Endothelial cell of umbilical vein (primary cell): ENCODE data around the gene GADL1. TPM values are rescaled to one million over a fixed set of nuclear protein-coding genes. Genes with fewer than 3 reads are reported as not detected.
A peak's percentile ranks its signal among the peaks of the same experiment; 100 is the strongest.

Experiments
- BruUV-seq: library from RNA; stranded (reverse); fragments of 400-500 nt; replicated peaks from 2 replicates; lab custom pipeline; 2021; lab: Mats Ljungman, UMichigan
- CTCF ChIA-PET: fragments of 300-600, 350-600 bp; sonication (Branson Sonifier 250); formaldehyde crosslinking; loops from one replicate; lab custom pipeline; 2021; ENCODE audit warnings: antibody characterized with exemption, inconsistent platforms; lab: Charles Lee
- POLR2A ChIA-PET: fragments of 300-600, 350-600 bp; sonication (Branson Sonifier 250); formaldehyde crosslinking; loops from one replicate; lab custom pipeline; 2021; ENCODE audit warnings: antibody characterized with exemption, inconsistent platforms; lab: Charles Lee
- DNase-seq: peaks from one replicate; pipeline ENCODE4 v3.0.0-alpha.2; 2011; ENCODE audit warnings: low read depth, low spot score
- FAIRE-seq: peaks from 2 replicates; lab custom pipeline; 2011; peaks lifted over from hg19 to GRCh38; lab: Jason Lieb, UNC
- H2AFZ ChIP-seq: 2 replicates; pipeline ENCODE4 v1.6.0; 2012; ENCODE audit warnings: low read depth, low read length, control low read depth, inconsistent platforms
- H3K27ac ChIP-seq: 2 replicates; pipeline ENCODE4 v1.5.1; 2011; ENCODE audit warnings: low read depth, mild to moderate bottlenecking, control low read depth, low read length, moderate library complexity; ENCODE audit not compliant: insufficient read depth
- H3K27me3 ChIP-seq, 2 experiments: 2 replicates each; pipeline versions ENCODE4 v1.6.0 to v1.6.1; 2011; ENCODE audit warnings: low read length in 2 of 2, mixed read lengths in 1 of 2; ENCODE audit not compliant: control insufficient read depth in 2 of 2, insufficient read depth in 2 of 2
- H3K36me3 ChIP-seq, 2 experiments: 2 replicates in 1 of 2; 3 replicates in 1 of 2; pipeline ENCODE4 v1.5.1; 2011; ENCODE audit warnings: low read length in 2 of 2, mild to moderate bottlenecking in 1 of 2, moderate library complexity in 1 of 2; ENCODE audit not compliant: control insufficient read depth in 2 of 2, insufficient read depth in 2 of 2; ENCODE audit errors: extremely low read depth in 1 of 2
- H3K4me1 ChIP-seq: 3 replicates; pipeline ENCODE4 v1.5.1; 2011; ENCODE audit warnings: mild to moderate bottlenecking, low read length; ENCODE audit not compliant: control insufficient read depth, insufficient read depth; ENCODE audit errors: extremely low read depth
- H3K4me2 ChIP-seq: 2 replicates; pipeline ENCODE4 v1.6.1; 2011; ENCODE audit warnings: low read length, control low read depth, mixed read lengths; ENCODE audit not compliant: insufficient read depth
- H3K4me3 ChIP-seq, 3 experiments: fragments of 200-600 bp in 1 of 3; sonication (generic), shearing (Covaris generic) in 1 of 3; replicated peaks in 1 of 3; 2 replicates each; pipeline ENCODE4 v1.5.1; 2011 to 2016; ENCODE audit warnings: control low read depth in 3 of 3, low read length in 3 of 3, mild to moderate bottlenecking in 2 of 3, inconsistent platforms in 1 of 3, low read depth in 1 of 3, moderate library complexity in 1 of 3; ENCODE audit not compliant: insufficient read depth in 1 of 3
- H3K79me2 ChIP-seq: 2 replicates; pipeline ENCODE4 v1.6.0; 2012; ENCODE audit warnings: low read length, inconsistent platforms; ENCODE audit not compliant: control insufficient read depth, insufficient read depth
- H3K9ac ChIP-seq: replicated peaks from 2 replicates; pipeline ENCODE3; 2011; ENCODE audit warnings: low read length, control low read depth; ENCODE audit not compliant: insufficient read depth; ENCODE audit errors: extremely low read depth
- H3K9me1 ChIP-seq: replicated peaks from 3 replicates; pipeline ENCODE4 v1.6.0; 2011; ENCODE audit warnings: mild to moderate bottlenecking, low read length; ENCODE audit not compliant: control insufficient read depth, insufficient read depth; ENCODE audit errors: extremely low read depth
- H3K9me3 ChIP-seq: replicated peaks from 2 replicates; pipeline ENCODE4 v1.5.1; 2012; ENCODE audit warnings: low read length, inconsistent platforms; ENCODE audit not compliant: control insufficient read depth, insufficient read depth
- H4K20me1 ChIP-seq: replicated peaks from 2 replicates; pipeline ENCODE3; 2011; ENCODE audit warnings: mild to moderate bottlenecking, low read length; ENCODE audit not compliant: control insufficient read depth, insufficient read depth; ENCODE audit errors: extremely low read depth
- CTCF ChIP-seq, 2 donors: IDR thresholded peaks; 1 replicate in 1 of 2; 2 replicates in 1 of 2; pipeline ENCODE4 v1.5.1; 2011; ENCODE audit warnings: low read length in 2 of 2, mild to moderate bottlenecking in 2 of 2, moderate library complexity in 2 of 2, control low read depth in 1 of 2, inconsistent platforms in 1 of 2, low read depth in 1 of 2; ENCODE audit not compliant: insufficient read depth in 1 of 2; ENCODE audit errors: extremely low read depth in 1 of 2
- EZH2 ChIP-seq: IDR thresholded peaks from 2 replicates; pipeline ENCODE4 v1.6.1; 2012; ENCODE audit warnings: borderline replicate concordance, low read depth, mild to moderate bottlenecking, moderate library complexity, low read length, inconsistent platforms; ENCODE audit not compliant: severe bottlenecking
- FOS ChIP-seq: IDR thresholded peaks from 2 replicates; pipeline ENCODE4 v1.6.1; 2011; ENCODE audit warnings: mild to moderate bottlenecking, low read length, moderate library complexity, borderline replicate concordance; ENCODE audit not compliant: insufficient read depth
- GATA2 ChIP-seq: IDR thresholded peaks from 2 replicates; pipeline ENCODE4 v1.7.0; 2011; ENCODE audit warnings: low read depth, mild to moderate bottlenecking, moderate library complexity, mixed read lengths, low read length; ENCODE audit not compliant: insufficient read length, insufficient read depth
- JUN ChIP-seq: IDR thresholded peaks from 2 replicates; pipeline ENCODE4 v1.6.1; 2011; ENCODE audit warnings: borderline replicate concordance, low read depth; ENCODE audit not compliant: insufficient read length, insufficient read depth
- MYC ChIP-seq: IDR thresholded peaks from one replicate; pipeline ENCODE4 v1.6.1; 2011; ENCODE audit warnings: mild to moderate bottlenecking, low read depth, low read length
- POLR2A ChIP-seq: IDR thresholded peaks from 2 replicates; pipeline ENCODE4 v1.6.1; 2012; ENCODE audit warnings: low read depth, mild to moderate bottlenecking, control low read depth, low read length
- POLR2AphosphoS5 ChIP-seq: IDR thresholded peaks from 2 replicates; pipeline ENCODE4 v1.6.1; 2012; ENCODE audit warnings: low read depth, mild to moderate bottlenecking, control low read depth, low read length, moderate library complexity; ENCODE audit not compliant: insufficient read depth
- dilution Hi-C: fragments of 300-500 bp; cut with MboI; formaldehyde crosslinking; loops from one replicate; pipeline ENCODE4 v1.15.0; 2019; ENCODE audit warnings: low sequenced_read_pairs; ENCODE audit not compliant: extremely low pct_ligation_motif_present
- intact Hi-C: fragments of 100-400 bp; cut with micrococcal nuclease; formaldehyde crosslinking; loops from one replicate; pipeline ENCODE4 v1.10.0; 2022
- polyA plus RNA-seq, 4 experiments: library from polyadenylated mRNA; depleted of rRNA in 3 of 4; stranded (reverse) in 3 of 4; unstranded in 1 of 4; fragments of >200 nt; gene quantifications; 2 replicates each; pipeline versions ENCODE4 v1.2.1 to v1.2.3, GENCODE V29; 2011 to 2012; ENCODE audit warnings: missing spikeins in 1 of 4
- total RNA-seq: library from RNA; stranded (reverse); gene quantifications from 2 replicates; pipeline ENCODE4 v1.2.3, GENCODE V29; 2021
- TF ChIP-seq, protein P1 (sequence below): IDR thresholded peaks from 2 replicates; pipeline ENCODE4 v1.6.1; 2011; ENCODE audit not compliant: insufficient read depth, insufficient read length

The GADL1 gene
- total and polyA plus RNA-seq, 2 donors (not counting 3 experiments of a cell fraction or from before 2014, with no cell fraction given) = not detected

GRCh38 chr3:30747771-30748281, 146.6 kb downstream of the GADL1 start:
- FAIRE-seq (peak; percentile 93), DNase-seq (peak; percentile 69)
- Histone ChIP-seq H3K36me3 (no peaks in the 10 kb centered on the region), H3K9me3 (no peaks in the 10 kb centered on the region), H3K27me3 (no peaks in the 10 kb centered on the region), H3K9me1 (no peaks in the 10 kb centered on the region), H3K4me3 (no peak overlapping the region), H3K79me2 (no peaks in the 10 kb centered on the region), H3K27ac (peak overlapping the region; percentile 20), H3K9ac (peak overlapping the region; percentile 0), H2AFZ (peak overlapping the region; percentile 40), H4K20me1 (no peaks in the 10 kb centered on the region), H3K4me2 (peak overlapping the region; percentile 12), H3K4me1 (peaks cover 21% of the 10 kb centered on the region)
- no TSS peak for BruUV-seq
- dilution Hi-C loops = no loop called here
- intact Hi-C loops = loop anchor here (1.0 to 2.0 kb wide), 4 partner anchors 55 to 405 kb away; partner anchors contain the start of gene TGFBR2
- TF ChIP-seq POLR2AphosphoS5 (no peak), FOS (peak; percentile 43), JUN (no peak), GATA2 (peak; percentile 58), CTCF (IDR thresholded peaks at IDR 0.05; ENCODE audit: extremely low read depth in 1 of 2, insufficient read depth in 1 of 2, low read depth in 1 of 2, low read length in 2 of 2) (peak; percentile 45 to 57), POLR2A (no peak), EZH2 (no peak), MYC (no peak)
- TF ChIP-seq, protein P1, sequence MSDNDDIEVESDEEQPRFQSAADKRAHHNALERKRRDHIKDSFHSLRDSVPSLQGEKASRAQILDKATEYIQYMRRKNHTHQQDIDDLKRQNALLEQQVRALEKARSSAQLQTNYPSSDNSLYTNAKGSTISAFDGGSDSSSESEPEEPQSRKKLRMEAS = no peak
- POLR2A ChIA-PET = no interaction called here
- CTCF ChIA-PET = interaction anchor here (0.9 to 9.4 kb wide), 12 partner anchors 22 to 734 kb away, joined by 3 to 170 read pairs (median 4); no protein-coding TSS in a partner anchor
